Measurements from ENCODE around the gene DYNLRB1.
"Not testable (repeated sequence)": the region's sequence is repeated elsewhere in the genome, so short reads cannot be mapped to it uniquely, and the experiment has no call there.

DYNLRB1 gene

GRCh38 chr20:34516247-34517113 is at the start of gene DYNLRB1:
Gene DYNLRB1, plus strand, starts transcription at chr20:34516422. Its CDS starts 37 bp downstream, at chr20:34516459.
- DNase-seq (ENCODE audit: low spot score): peak; percentile 97

GRCh38 chr20:34468951-34469350 is 47.3 kb upstream of the DYNLRB1 start:
- DNase-seq (ENCODE audit: low spot score): no peak

GRCh38 chr20:34472246-34472925 is 43.8 kb upstream of the DYNLRB1 start:
- DNase-seq (ENCODE audit: low spot score): peak; percentile 60

- peak; percentile 33 for DNase-seq (ENCODE audit: low spot score)
Measured at GRCh38 chr20:34473262-34473883, 42.8 kb upstream of the DYNLRB1 start.

DNA sequence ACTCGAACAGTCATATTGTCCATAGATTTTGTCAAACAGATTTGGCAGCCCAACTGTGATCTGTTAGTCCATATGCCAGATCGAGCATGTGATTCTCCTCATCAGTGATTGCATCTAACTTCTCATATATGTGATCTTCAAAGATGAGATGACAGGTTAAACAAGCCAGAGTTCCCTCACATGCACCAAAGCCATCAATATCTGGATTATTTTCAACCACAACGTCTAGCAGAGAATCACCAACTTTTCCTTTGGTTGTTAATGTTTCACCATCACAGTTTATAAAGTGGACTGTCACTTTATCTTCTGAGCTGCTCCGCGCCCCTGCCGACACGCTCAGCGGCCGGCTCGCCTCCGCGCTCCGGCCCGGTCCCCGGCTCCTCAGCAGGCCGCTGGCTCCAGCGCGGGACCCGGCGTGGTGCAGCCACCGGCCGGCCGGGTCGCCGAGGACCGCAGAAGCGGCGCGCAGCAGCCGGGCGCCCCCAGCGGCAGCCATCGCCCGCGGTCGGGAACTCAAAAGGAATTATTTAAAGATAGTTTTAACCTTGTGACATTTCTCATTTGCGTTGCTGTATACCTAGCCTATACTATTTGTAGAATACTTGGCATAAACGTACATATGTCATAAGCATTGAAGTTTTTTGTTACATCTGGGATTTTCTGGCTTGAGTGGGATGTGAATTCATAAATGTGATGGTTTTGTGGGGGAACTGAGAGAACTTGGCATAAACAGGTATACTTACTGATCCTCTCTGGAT is 40.1 kb upstream of the DYNLRB1 start:
- peak; percentile 80 for DNase-seq (ENCODE audit: low spot score)

GRCh38 chr20:34479627-34480026 is 36.6 kb upstream of the DYNLRB1 start:
- DNase-seq (ENCODE audit: low spot score): no peak

DNA sequence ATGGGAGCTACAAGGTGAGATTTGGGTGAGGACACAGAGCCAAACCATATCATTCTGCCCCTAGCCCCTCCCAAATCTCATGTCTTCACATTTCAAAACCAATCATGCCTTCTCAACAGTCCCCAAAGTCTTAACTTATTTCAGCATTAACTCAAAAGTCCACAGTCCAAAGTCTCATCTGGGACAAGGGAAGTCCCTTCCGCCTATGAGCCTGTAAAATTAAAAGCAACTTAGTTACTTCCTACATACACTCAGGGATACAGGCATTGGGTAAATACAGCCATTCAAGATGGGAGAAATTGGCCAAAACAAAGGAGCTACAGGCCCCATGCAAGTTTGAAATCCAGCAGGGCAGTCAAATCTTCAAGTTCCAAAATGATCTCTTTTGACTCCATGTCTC is 34.1 kb upstream of the DYNLRB1 start:
- not testable (repeated sequence) for DNase-seq (ENCODE audit: low spot score)

DNA sequence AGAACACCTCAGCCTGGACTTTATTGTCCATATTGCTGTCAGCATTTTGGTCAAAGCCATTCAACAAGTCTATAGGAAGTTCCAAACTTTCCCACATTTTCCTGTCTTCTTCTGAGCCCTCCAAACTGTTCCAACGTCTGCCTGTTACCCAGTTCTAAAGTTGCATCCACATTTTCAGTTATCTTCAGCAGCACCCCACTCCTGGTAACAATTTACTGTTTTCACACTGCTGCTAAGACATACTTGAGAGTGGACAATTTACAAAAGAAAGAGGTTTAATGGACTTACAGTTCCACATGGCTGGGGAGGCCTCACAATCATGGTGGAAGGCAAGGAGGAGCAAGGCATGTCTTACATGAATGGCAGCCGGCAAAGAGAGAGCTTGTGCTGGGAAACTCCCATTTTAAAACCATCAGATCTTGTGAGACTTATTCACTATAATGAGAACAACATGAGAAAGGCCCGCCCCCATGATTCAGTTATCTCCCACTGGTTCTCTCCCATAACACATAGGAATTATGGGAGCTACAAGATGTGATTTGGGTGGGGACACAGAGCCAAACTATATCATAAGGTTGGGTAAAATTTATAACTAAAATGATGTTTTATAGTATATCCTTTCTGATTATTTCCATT is 32.5 kb upstream of the DYNLRB1 start:
- DNase-seq (ENCODE audit: low spot score): not testable (repeated sequence)

DNA sequence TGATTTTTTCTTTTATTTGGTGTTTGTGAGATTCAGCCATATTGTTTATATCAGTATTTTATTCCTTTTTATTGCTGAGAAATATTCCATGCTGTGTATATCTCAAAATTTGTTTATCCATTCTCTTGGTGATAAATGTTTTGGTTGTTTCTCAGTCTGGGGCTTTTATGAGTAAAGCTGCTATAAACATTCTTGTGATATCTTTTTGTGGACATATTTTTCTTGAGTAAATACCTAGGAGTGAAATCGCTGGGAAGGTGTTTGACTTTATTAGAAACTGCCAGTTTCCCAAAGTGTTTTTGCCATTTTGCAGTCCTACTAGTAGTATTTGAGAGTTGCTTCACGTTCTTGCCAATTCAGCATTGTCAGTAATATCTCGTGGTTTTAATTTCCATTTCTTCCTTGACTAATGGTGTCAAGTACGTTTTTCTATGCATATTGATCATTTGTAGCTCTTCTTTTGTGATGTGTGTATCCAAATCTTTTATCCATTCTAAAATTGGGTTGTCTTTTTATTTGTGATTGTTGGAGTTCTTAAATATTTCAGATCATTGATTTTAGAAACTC is 31.1 kb upstream of the DYNLRB1 start:
- DNase-seq (ENCODE audit: low spot score): no peak

DNA sequence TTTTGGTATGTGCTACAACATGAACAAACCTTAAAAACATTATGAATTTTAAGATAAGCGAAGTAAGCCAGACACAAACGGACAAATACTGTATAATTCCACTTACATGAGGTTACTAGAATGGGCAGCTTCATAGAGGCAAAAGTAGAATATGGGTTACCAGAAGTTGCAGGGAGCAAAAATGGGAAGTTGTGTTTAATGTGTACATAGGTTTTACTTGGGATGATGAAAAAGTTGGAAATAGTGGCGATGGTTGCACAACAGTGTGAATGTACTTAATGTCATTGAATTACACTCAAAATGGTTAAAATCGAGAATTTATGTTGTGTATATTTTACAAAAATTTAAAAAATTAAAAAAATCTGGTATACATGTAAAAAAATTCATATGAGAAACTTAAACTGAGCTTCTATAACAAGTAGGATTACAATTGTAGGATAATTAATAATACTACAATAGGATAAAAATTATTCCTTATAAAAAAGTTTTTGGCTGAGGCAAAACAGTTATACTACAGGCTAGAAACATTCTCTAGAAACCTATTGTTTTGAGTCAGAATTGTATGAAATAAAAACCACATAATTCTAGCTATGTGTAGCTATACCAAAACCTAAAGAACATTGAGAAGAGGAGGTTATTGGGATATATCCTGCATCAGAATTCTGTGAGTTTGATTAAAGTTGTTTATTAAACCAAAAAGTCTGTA is 24.8 kb upstream of the DYNLRB1 start:
- no peak for DNase-seq (ENCODE audit: low spot score)

DNA sequence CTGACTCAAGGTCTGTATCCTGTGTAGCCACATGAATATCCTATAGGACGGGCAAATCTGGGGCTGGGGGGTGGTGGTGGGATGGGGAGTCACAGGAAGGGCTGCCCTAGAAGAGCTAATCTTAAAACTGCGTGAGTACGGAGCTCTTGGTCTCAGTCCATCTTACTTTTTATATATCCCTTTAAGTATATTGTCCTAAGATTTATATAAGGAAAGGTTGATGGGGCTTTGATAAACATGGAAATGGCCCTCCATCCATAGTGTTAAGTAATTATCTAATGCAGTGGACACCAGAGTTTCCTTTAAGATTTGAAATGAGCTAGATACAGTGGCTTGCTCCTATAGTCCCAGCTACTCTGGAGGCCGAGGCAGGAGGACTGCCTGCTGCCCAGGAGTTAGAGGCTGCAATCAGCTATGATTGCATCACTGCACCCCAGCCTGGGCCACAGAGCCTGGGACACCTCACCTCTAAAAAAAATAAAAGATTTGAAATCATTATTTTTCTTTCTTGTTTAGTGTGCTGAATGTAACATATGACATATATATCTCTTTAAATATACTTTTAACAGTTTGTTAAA is 24.2 kb upstream of the DYNLRB1 start:
- DNase-seq (ENCODE audit: low spot score): no peak

GRCh38 chr20:34493646-34494045 is 22.6 kb upstream of the DYNLRB1 start:
- DNase-seq (ENCODE audit: low spot score): no peak

GRCh38 chr20:34495307-34495706 is 20.9 kb upstream of the DYNLRB1 start:
- DNase-seq (ENCODE audit: low spot score): no peak

GRCh38 chr20:34495916-34496315 is 20.3 kb upstream of the DYNLRB1 start:
- no peak for DNase-seq (ENCODE audit: low spot score)

- DNase-seq (ENCODE audit: low spot score): not testable (repeated sequence)
Measured at GRCh38 chr20:34497596-34497995, 18.6 kb upstream of the DYNLRB1 start.

DNA sequence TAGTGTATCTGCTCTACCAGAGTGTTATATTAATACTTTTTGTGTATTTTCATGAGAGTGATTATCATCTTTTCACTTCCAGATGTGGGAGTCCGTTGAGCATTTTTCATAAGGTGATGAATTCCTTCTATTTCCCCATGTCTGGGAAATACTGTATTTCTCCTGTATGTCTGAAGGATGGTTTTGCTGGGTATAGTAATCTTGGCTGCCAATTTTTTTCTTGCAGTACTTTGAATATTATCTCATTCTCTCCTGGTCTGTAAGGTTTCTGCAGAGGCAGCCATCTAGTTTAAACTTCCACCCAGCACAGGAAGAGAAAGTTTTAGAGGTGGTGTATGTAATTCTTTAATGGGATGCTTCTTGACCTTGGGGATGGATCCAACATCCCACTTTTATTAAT is 15.4 kb upstream of the DYNLRB1 start:
- DNase-seq (ENCODE audit: low spot score): no peak

DNA sequence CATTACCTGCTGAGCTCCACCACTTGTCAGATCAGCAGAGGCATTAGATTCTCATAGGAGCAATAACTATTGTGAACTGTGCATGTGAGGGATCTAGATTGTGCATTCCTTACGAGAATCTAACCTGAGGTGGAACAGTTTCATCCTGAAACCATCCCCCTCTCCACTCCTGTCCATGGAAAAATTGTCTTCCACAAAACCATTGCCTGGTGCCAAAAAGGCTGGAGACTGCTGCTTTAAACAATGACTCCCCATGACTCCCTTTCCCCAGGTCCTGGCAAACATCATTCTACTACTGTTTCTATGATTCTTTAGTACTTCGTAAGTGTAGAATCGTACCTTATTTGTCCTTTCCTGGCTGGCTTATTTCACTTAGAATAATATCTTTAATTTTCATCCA is 9.7 kb upstream of the DYNLRB1 start:
- no peak for DNase-seq (ENCODE audit: low spot score)

DNA sequence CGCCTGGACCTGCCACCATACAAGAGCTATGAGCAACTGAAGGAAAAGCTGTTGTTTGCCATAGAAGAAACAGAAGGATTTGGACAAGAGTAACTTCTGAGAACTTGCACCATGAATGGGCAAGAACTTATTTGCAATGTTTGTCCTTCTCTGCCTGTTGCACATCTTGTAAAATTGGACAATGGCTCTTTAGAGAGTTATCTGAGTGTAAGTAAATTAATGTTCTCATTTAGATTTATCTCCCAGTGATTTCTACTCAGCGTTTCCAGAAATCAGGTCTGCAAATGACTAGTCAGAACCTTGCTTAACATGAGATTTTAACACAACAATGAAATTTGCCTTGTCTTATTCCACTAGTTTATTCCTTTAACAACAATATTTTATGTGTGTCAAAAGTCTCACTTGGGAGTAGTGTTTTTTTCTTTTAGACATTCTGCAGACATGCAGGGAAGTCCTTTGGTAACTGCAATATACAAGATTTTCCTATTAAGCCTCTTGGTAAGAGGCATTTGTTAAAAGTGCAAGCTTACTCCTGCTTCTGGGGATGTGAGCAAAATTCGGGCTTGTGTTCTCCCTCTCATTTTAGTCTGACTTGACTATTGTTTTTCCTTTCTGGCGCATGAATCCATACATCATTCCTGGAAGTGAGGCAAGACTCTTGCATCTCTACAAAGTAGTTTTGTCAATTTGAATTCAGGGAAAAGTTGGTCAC is 8.4 kb upstream of the DYNLRB1 start:
- no peak for DNase-seq (ENCODE audit: low spot score)

- DNase-seq (ENCODE audit: low spot score): no peak
Measured at GRCh38 chr20:34510575-34510974, 5.6 kb upstream of the DYNLRB1 start.

GRCh38 chr20:34511891-34512265 is 4.3 kb upstream of the DYNLRB1 start:
- DNase-seq (ENCODE audit: low spot score): no peak

Measured in AG20443 (cell line).